ENCODE data around the gene CYP27B1.

CYP27B1 gene

DNA sequence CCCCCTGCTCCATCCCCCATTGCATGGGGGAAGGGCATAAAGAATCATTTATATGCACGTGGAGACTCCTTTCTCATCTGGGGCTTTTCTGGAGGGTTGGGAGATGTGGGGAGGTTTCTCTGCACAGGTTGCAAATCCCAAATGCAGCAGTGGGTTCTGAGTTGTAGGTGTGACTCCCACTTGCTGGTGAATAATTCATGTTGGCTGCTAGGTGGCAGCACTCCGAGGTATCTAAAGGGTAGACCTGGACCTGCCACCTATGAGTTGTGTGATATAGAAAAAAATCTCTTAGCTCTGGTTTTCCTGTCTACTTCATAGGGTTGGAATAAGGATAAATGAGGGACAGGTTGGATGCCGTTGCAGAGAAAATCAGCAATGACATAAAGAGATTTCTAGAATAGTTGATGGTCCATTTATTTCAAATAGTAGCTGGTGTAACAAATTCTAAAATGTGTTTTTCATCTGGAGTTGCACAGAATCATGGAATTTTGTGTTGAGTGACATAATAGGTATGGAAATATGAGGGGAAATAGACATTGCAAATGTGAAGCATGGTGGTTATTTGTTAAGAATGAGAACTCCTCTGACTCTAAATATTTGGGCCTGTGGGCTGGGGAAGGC, 7.4 kb downstream of the CYP27B1 start:
- Histone ChIP-seq H3K9ac (ENCODE audit: low read length in 5 of 5) (no peak overlapping the region), H3K27me3 (ENCODE audit: control insufficient read depth in 5 of 5, insufficient read depth in 4 of 5, low read length in 5 of 5) (peaks cover 11 to 19% (median 13%) of the 10 kb centered on the region in 5 donors), H3K9me3 (ENCODE audit: control insufficient read depth in 5 of 5, low read length in 5 of 5) (peaks cover 0 to 16% (median 3%) of the 10 kb centered on the region in 5 donors), H3K4me3 (ENCODE audit: low read depth in 1 of 5, low read length in 5 of 5) (no peak overlapping the region), H3K27ac (ENCODE audit: low read depth, low read length) (no peak overlapping the region), H3K4me1 (ENCODE audit: control insufficient read depth in 5 of 5, insufficient read depth in 5 of 5, low read length in 5 of 5) (peaks cover 0 to 17% (median 13%) of the 10 kb centered on the region in 5 donors), H3K36me3 (ENCODE audit: control insufficient read depth in 5 of 5, insufficient read depth in 5 of 5, low read length in 5 of 5) (peaks cover 0 to 19% (median 14%) of the 10 kb centered on the region in 5 donors)

DNA sequence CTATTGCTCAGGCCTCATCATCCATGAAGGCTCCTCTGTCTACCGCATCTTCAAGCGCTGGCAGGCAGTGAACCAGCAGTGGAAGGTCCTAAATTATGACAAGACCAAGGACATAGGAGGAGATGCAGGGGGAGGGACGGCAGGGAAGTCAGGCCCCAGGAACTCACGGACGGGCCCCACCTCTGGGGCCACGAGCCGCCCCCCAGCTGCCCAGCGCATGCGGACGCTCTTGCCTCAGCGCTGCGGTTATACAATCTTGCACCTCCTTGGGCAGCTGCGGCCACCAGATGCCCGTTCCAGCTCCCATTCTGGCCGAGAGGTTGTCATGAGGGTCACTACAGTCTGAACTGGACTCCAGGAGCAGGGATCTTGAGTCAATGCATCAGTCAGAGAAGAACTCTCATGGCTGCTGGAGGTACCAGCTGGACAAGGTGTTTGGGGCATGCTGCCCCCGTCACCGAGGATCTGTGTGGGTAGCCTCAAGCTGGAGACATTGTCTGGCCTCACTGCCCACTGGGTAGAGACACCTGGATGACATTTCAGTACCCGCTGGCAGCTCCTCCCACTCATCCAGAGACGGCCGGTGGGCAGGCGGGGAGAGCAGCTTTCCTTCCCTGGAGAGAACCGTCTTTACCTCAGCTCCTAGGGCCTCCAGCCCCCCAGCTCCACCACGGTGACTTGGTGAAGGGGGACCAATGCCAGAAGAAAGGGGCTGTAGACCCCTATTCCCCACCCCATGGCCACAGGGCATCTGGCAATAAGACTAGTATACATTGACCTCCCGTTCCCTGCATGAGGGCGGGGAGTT, 8.1 kb downstream of the CYP27B1 start:
- H3K27ac ChIP-seq (ENCODE audit: low read depth, low read length): no peak overlapping the region
- peaks cover 0 to 19% (median 14%) of the 10 kb centered on the region in 5 donors for H3K36me3 ChIP-seq (ENCODE audit: control insufficient read depth in 5 of 5, insufficient read depth in 5 of 5, low read length in 5 of 5)
- no peak overlapping the region for H3K4me3 ChIP-seq (ENCODE audit: low read depth in 1 of 5, low read length in 5 of 5)
- no peak overlapping the region for H3K9ac ChIP-seq (ENCODE audit: low read length in 5 of 5)
- H3K9me3 ChIP-seq (ENCODE audit: control insufficient read depth in 5 of 5, low read length in 5 of 5): peaks cover 0 to 16% (median 3%) of the 10 kb centered on the region in 5 donors
- peaks cover 2 to 19% (median 14%) of the 10 kb centered on the region in 5 donors for H3K4me1 ChIP-seq (ENCODE audit: control insufficient read depth in 5 of 5, insufficient read depth in 5 of 5, low read length in 5 of 5)
- peaks cover 4 to 12% (median 6%) of the 10 kb centered on the region in 5 donors for H3K27me3 ChIP-seq (ENCODE audit: control insufficient read depth in 5 of 5, insufficient read depth in 4 of 5, low read length in 5 of 5)

DNA sequence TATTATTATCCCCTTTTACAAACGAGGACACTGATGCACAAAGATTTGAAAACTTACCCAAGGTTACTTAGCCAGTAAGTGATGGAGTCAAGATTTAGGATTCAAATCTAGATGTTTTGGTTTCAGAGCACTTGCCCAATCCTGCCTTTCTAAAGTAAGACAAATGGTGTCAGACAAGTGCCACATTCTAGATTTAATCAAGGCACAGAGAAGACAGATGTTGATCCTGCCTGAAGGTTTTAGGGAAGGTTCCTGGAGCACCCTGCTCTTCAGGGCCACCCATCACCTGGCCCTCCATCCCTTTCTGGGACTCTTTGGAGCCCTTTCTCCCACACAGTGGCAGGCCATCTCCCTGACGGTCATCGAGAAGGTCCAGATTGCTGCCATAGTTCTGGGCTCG, 9.1 kb downstream of the CYP27B1 start:
- peaks cover 2 to 23% (median 17%) of the 10 kb centered on the region in 5 donors for H3K4me1 ChIP-seq (ENCODE audit: control insufficient read depth in 5 of 5, insufficient read depth in 5 of 5, low read length in 5 of 5)
- no peak overlapping the region for H3K4me3 ChIP-seq (ENCODE audit: low read depth in 1 of 5, low read length in 5 of 5)
- H3K27me3 ChIP-seq (ENCODE audit: control insufficient read depth in 5 of 5, insufficient read depth in 4 of 5, low read length in 5 of 5): peaks cover 0 to 2% (median 0%) of the 10 kb centered on the region in 5 donors
- peaks cover 0 to 19% (median 14%) of the 10 kb centered on the region in 5 donors for H3K36me3 ChIP-seq (ENCODE audit: control insufficient read depth in 5 of 5, insufficient read depth in 5 of 5, low read length in 5 of 5)
- peaks cover 0 to 16% (median 3%) of the 10 kb centered on the region in 5 donors for H3K9me3 ChIP-seq (ENCODE audit: control insufficient read depth in 5 of 5, low read length in 5 of 5)
- H3K27ac ChIP-seq (ENCODE audit: low read depth, low read length): no peak overlapping the region
- no peak overlapping the region for H3K9ac ChIP-seq (ENCODE audit: low read length in 5 of 5)

DNA sequence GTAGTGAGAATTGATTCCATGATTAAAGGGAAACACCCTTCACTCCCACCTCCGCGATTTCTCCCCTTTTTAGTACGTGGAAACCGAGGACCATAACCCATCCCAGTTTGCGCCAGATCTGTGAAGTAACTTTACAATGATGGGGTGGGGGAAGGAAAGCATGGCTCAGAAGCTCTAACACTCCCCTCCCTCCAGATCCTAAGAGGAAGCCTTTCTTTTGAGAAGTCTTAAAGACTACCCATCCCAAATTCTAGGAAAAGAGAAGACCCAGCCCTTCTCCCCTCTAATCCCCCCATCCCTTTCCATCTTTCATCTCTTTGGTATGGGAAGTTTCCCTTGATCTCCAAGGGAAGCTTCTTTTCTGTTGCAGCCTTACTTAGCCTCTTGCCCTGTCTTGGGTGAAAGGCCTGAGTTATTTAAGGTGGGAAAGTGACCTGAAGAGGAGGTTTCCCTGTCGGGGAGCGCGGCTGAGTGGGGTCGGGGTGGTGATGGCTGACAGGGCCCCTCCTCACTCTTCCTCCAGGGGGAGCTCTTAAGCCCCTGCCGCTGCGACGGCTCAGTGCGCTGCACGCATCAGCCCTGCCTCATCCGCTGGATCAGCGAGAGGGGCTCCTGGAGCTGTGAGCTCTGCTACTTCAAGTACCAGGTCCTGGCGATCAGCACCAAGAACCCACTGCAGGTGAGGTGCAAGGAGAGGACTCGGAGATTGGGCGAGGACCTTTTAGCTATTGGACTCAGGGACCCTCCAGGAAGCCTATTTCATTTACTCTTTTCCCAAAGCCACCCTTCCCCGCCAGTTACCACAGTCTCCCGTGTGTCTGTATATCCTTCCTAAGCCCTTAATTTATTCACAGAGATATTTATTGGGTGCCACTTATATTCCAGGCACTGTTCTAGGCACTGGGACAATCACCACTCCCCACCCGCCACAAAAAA, 10.2 kb downstream of the CYP27B1 start:
- no peaks in the 10 kb centered on the region for H3K27me3 ChIP-seq (ENCODE audit: control insufficient read depth in 5 of 5, insufficient read depth in 4 of 5, low read length in 5 of 5)
- H3K36me3 ChIP-seq (ENCODE audit: control insufficient read depth in 5 of 5, insufficient read depth in 5 of 5, low read length in 5 of 5): peaks cover 0 to 19% (median 14%) of the 10 kb centered on the region in 5 donors
- H3K4me3 ChIP-seq (ENCODE audit: low read depth in 1 of 5, low read length in 5 of 5): peak overlapping the region in 4 of 5 donors; percentile 58 to 76 (median 69)
- no peak overlapping the region for H3K27ac ChIP-seq (ENCODE audit: low read depth, low read length)
- H3K9ac ChIP-seq (ENCODE audit: low read length in 5 of 5): peak overlapping the region in 1 of 5 donors; percentile 74
- H3K9me3 ChIP-seq (ENCODE audit: control insufficient read depth in 5 of 5, low read length in 5 of 5): peaks cover 0 to 16% (median 3%) of the 10 kb centered on the region in 5 donors
- H3K4me1 ChIP-seq (ENCODE audit: control insufficient read depth in 5 of 5, insufficient read depth in 5 of 5, low read length in 5 of 5): peaks cover 2 to 33% (median 23%) of the 10 kb centered on the region in 5 donors

DNA sequence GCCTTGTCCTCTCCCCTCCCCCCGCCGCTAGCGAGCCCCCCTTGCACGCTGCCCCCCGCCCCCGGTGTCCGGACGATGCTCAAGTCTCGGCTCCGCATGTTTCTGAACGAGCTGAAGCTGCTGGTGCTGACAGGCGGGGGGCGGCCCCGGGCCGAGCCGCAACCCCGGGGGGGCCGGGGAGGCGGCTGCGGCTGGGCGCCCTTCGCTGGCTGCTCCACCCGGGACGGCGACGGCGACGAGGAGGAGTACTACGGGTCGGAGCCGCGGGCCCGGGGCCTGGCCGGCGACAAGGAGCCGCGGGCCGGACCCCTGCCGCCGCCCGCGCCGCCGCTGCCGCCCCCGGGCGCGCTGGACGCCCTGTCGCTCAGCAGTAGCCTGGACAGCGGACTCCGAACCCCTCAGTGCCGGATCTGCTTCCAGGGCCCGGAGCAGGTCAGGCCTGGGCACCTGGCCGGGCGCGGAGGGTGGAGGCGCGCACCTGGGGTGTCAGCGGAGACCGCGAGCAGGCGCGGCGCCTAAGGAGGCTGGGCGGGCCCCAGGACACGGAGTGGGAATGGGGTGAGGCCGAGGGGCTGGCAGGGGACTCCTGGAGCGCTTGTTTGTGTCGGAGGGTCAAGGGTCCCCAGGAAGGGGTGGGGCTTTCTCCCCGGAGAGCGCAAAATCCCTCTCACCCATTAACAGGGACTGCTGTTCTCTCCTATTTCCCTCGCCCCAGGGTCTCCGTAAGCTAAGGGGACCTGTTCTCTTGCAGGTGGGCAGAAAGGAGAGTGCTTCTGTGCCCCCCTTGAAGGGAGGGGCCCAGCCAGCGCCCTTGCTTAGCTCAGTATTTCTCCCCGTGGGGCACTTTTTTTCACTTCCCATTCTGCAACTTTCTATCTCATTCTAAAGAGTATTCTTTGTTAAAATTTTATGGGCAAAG, 11.2 kb downstream of the CYP27B1 start:
- H3K27ac ChIP-seq (ENCODE audit: low read depth, low read length): no peak overlapping the region
- H3K4me1 ChIP-seq (ENCODE audit: control insufficient read depth in 5 of 5, insufficient read depth in 5 of 5, low read length in 5 of 5): peaks cover 9 to 42% (median 33%) of the 10 kb centered on the region in 5 donors
- peak overlapping the region in 4 of 5 donors; percentile 17 to 77 (median 70) for H3K9ac ChIP-seq (ENCODE audit: low read length in 5 of 5)
- peaks cover 0 to 16% (median 3%) of the 10 kb centered on the region in 5 donors for H3K9me3 ChIP-seq (ENCODE audit: control insufficient read depth in 5 of 5, low read length in 5 of 5)
- peak overlapping the region; percentile 52 to 76 (median 69) for H3K4me3 ChIP-seq (ENCODE audit: low read depth in 1 of 5, low read length in 5 of 5)
- no peaks in the 10 kb centered on the region for H3K27me3 ChIP-seq (ENCODE audit: control insufficient read depth in 5 of 5, insufficient read depth in 4 of 5, low read length in 5 of 5)
- H3K36me3 ChIP-seq (ENCODE audit: control insufficient read depth in 5 of 5, insufficient read depth in 5 of 5, low read length in 5 of 5): peaks cover 0 to 20% (median 15%) of the 10 kb centered on the region in 5 donors

DNA sequence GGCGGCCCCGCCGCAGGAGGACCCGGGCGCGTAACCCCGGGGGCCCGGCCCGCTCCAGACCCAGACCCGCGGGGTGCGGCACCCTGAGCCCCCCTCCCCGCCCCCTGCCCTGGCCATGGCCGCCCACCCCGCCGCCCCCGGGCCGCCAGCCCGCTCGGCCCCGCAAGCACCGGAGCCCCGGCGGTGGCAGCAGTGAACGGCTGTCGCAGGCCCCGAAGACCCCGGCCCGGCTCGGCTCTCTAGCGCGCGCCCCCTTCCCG, 11.8 kb downstream of the CYP27B1 start:
- Histone ChIP-seq H3K27ac (ENCODE audit: low read depth, low read length) (no peak overlapping the region), H3K9me3 (ENCODE audit: control insufficient read depth in 5 of 5, low read length in 5 of 5) (peaks cover 0 to 16% (median 3%) of the 10 kb centered on the region in 5 donors), H3K27me3 (ENCODE audit: control insufficient read depth in 5 of 5, insufficient read depth in 4 of 5, low read length in 5 of 5) (no peaks in the 10 kb centered on the region), H3K36me3 (ENCODE audit: control insufficient read depth in 5 of 5, insufficient read depth in 5 of 5, low read length in 5 of 5) (peaks cover 0 to 26% (median 20%) of the 10 kb centered on the region in 5 donors), H3K4me1 (ENCODE audit: control insufficient read depth in 5 of 5, insufficient read depth in 5 of 5, low read length in 5 of 5) (peaks cover 9 to 42% (median 35%) of the 10 kb centered on the region in 5 donors), H3K4me3 (ENCODE audit: low read depth in 1 of 5, low read length in 5 of 5) (peak overlapping the region in 3 of 5 donors; percentile 69 to 73 (median 69)), H3K9ac (ENCODE audit: low read length in 5 of 5) (no peak overlapping the region)

GRCh38 chr12:57754411-57755193, 12.3 kb downstream of the CYP27B1 start, which contains the start of gene MARCHF9:
Gene MARCHF9, plus strand, starts transcription at chr12:57755103. Its CDS starts 426 bp downstream, at chr12:57755529.
- no peak within 1 kb of the TSS for H3K27ac ChIP-seq (ENCODE audit: low read depth, low read length)
- H3K4me1 ChIP-seq (ENCODE audit: control insufficient read depth in 5 of 5, insufficient read depth in 5 of 5, low read length in 5 of 5): peaks cover 9 to 42% (median 35%) of the 10 kb centered on the region in 5 donors
- peak within 1 kb of the TSS in 4 of 5 donors; percentile 17 to 77 (median 70) for H3K9ac ChIP-seq (ENCODE audit: low read length in 5 of 5)

GRCh38 chr12:57753756-57754337, 13.0 kb downstream of the CYP27B1 start:
- H3K4me1 ChIP-seq (ENCODE audit: control insufficient read depth in 5 of 5, insufficient read depth in 5 of 5, low read length in 5 of 5): peaks cover 9 to 42% (median 35%) of the 10 kb centered on the region in 5 donors
- H3K27me3 ChIP-seq (ENCODE audit: control insufficient read depth in 5 of 5, insufficient read depth in 4 of 5, low read length in 5 of 5): no peaks in the 10 kb centered on the region
- no peak overlapping the region for H3K4me3 ChIP-seq (ENCODE audit: low read depth in 1 of 5, low read length in 5 of 5)
- peaks cover 0 to 12% (median 3%) of the 10 kb centered on the region in 5 donors for H3K9me3 ChIP-seq (ENCODE audit: control insufficient read depth in 5 of 5, low read length in 5 of 5)
- no peak overlapping the region for H3K27ac ChIP-seq (ENCODE audit: low read depth, low read length)
- peaks cover 0 to 32% (median 24%) of the 10 kb centered on the region in 5 donors for H3K36me3 ChIP-seq (ENCODE audit: control insufficient read depth in 5 of 5, insufficient read depth in 5 of 5, low read length in 5 of 5)
- H3K9ac ChIP-seq (ENCODE audit: low read length in 5 of 5): no peak overlapping the region

More at GRCh38 chr12:57754411-57755193, 12.3 kb downstream of the CYP27B1 start, which contains the start of gene MARCHF9:
- H3K27me3 ChIP-seq (ENCODE audit: control insufficient read depth in 5 of 5, insufficient read depth in 4 of 5, low read length in 5 of 5): no peaks in the 10 kb centered on the region
- peaks cover 0 to 16% (median 3%) of the 10 kb centered on the region in 5 donors for H3K9me3 ChIP-seq (ENCODE audit: control insufficient read depth in 5 of 5, low read length in 5 of 5)
- H3K36me3 ChIP-seq (ENCODE audit: control insufficient read depth in 5 of 5, insufficient read depth in 5 of 5, low read length in 5 of 5): peaks cover 0 to 30% (median 21%) of the 10 kb centered on the region in 5 donors
- peak within 1 kb of the TSS; percentile 58 to 76 (median 69) for H3K4me3 ChIP-seq (ENCODE audit: low read depth in 1 of 5, low read length in 5 of 5)
